ENCODE results near the gene PLPP6.

PLPP6 gene

DNA sequence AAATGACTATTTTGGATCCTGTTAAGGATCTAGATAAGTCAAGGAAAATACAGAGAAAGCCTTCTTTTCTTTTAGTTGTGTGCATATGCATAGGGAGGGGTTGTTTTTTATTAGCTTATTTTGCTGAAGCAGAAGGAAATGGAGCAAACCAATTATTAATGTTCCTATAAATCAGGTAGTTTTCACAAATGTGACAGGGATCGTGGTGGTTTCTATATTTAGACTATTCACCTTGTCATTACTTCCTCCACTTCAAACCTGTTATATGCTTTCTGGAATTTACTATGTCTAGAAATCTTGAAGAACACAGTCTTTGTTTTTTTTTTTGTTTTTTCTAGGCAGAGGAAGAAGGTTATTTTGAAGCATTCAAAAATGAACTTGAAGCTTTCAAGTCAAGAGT is 39.4 kb downstream of the PLPP6 start:
- Histone ChIP-seq H3K9ac (ENCODE audit: low read length) (no peak overlapping the region), H3K4me3 (ENCODE audit: low read length) (no peak overlapping the region), H3K27ac (ENCODE audit: low read length) (no peak overlapping the region), H3K4me1 (ENCODE audit: control insufficient read depth, low read depth, low read length) (no peaks in the 10 kb centered on the region), H3K36me3 (ENCODE audit: control insufficient read depth, low read depth, low read length) (peaks cover 34% of the 10 kb centered on the region), H3K27me3 (ENCODE audit: control insufficient read depth, insufficient read depth, low read length) (no peaks in the 10 kb centered on the region), H3K9me3 (ENCODE audit: control insufficient read depth, low read depth, low read length) (no peaks in the 10 kb centered on the region)

GRCh38 chr9:4704129-4704528 is 42.0 kb downstream of the PLPP6 start:
- Histone ChIP-seq H3K9me3 (ENCODE audit: control insufficient read depth, low read depth, low read length) (no peaks in the 10 kb centered on the region), H3K27me3 (ENCODE audit: control insufficient read depth, insufficient read depth, low read length) (no peaks in the 10 kb centered on the region), H3K27ac (ENCODE audit: low read length) (no peak overlapping the region), H3K4me1 (ENCODE audit: control insufficient read depth, low read depth, low read length) (no peaks in the 10 kb centered on the region), H3K36me3 (ENCODE audit: control insufficient read depth, low read depth, low read length) (peaks cover 20% of the 10 kb centered on the region), H3K4me3 (ENCODE audit: low read length) (no peak overlapping the region), H3K9ac (ENCODE audit: low read length) (no peak overlapping the region)

DNA sequence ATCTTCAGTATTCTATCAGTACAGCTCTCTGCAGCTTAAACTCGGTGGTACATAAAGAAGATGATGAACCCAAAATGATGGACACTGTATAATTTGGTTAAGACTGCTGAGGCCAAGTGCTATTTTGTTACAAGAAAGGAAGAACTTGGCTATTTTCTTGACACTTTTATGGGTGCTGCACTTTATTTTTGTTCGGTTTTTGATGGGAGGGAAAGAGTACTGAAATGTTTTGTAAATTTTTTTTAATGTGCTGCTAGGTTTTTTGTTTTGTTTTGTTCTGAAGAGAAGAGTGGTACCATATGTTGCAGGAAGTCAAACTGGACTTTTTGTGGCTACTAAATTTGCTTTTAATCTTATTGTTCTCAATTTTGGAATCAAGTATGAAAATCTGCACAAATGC is 43.9 kb downstream of the PLPP6 start:
- no peak overlapping the region for H3K9ac ChIP-seq (ENCODE audit: low read length)
- H3K27me3 ChIP-seq (ENCODE audit: control insufficient read depth, insufficient read depth, low read length): no peaks in the 10 kb centered on the region
- no peak overlapping the region for H3K27ac ChIP-seq (ENCODE audit: low read length)
- peaks cover 16% of the 10 kb centered on the region for H3K36me3 ChIP-seq (ENCODE audit: control insufficient read depth, low read depth, low read length)
- no peaks in the 10 kb centered on the region for H3K9me3 ChIP-seq (ENCODE audit: control insufficient read depth, low read depth, low read length)
- no peak overlapping the region for H3K4me3 ChIP-seq (ENCODE audit: low read length)
- H3K4me1 ChIP-seq (ENCODE audit: control insufficient read depth, low read depth, low read length): no peaks in the 10 kb centered on the region

GRCh38 chr9:4706971-4707622 is 45.0 kb downstream of the PLPP6 start:
- peaks cover 16% of the 10 kb centered on the region for H3K36me3 ChIP-seq (ENCODE audit: control insufficient read depth, low read depth, low read length)

DNA sequence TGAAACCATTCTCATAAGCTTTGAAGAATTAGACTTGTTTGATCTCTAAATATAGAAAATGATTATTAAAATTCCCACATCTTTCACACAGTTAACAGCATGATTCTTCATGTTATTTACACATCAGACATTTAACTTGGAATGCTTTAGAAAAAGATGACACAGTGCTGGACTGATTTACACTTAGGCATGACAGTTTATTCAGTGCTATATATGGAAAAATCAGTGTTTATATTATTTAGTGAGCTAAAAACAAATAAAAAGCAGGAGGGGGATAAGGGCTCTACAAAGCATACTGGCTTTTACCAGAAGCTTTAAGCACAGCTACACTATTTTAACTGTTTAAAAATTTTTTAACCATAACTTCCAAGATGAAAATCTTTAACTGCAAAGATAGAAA is 47.3 kb downstream of the PLPP6 start:
- Histone ChIP-seq H3K27ac (ENCODE audit: low read length) (no peak overlapping the region), H3K4me1 (ENCODE audit: control insufficient read depth, low read depth, low read length) (no peaks in the 10 kb centered on the region), H3K36me3 (ENCODE audit: control insufficient read depth, low read depth, low read length) (peaks cover 7% of the 10 kb centered on the region)

More at GRCh38 chr9:4706971-4707622, 45.0 kb downstream of the PLPP6 start:
- Histone ChIP-seq H3K4me3 (ENCODE audit: low read length) (no peak overlapping the region), H3K9me3 (ENCODE audit: control insufficient read depth, low read depth, low read length) (no peaks in the 10 kb centered on the region), H3K4me1 (ENCODE audit: control insufficient read depth, low read depth, low read length) (no peaks in the 10 kb centered on the region), H3K27ac (ENCODE audit: low read length) (no peak overlapping the region), H3K27me3 (ENCODE audit: control insufficient read depth, insufficient read depth, low read length) (no peaks in the 10 kb centered on the region), H3K9ac (ENCODE audit: low read length) (no peak overlapping the region)

DNA sequence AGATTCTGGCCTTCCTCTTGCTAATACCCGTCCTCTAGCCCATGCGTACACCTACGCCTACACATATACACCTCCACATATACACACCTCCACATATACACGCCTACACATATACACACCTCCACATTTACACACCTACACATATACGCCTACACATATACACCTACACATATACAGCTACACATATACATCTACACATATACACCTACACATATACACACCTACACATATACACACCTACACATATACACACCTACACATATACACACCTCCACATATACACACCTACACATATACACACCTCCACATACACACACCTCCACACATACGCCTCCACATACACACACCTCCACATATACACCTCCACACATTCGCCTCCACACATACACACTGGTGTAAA is 51.8 kb downstream of the PLPP6 start:
- H3K27ac ChIP-seq (ENCODE audit: low read length): no peak overlapping the region
- no peaks in the 10 kb centered on the region for H3K9me3 ChIP-seq (ENCODE audit: control insufficient read depth, low read depth, low read length)
- H3K4me3 ChIP-seq (ENCODE audit: low read length): no peak overlapping the region
- H3K27me3 ChIP-seq (ENCODE audit: control insufficient read depth, insufficient read depth, low read length): no peaks in the 10 kb centered on the region
- H3K9ac ChIP-seq (ENCODE audit: low read length): no peak overlapping the region
- peaks cover 22% of the 10 kb centered on the region for H3K36me3 ChIP-seq (ENCODE audit: control insufficient read depth, low read depth, low read length)
- no peaks in the 10 kb centered on the region for H3K4me1 ChIP-seq (ENCODE audit: control insufficient read depth, low read depth, low read length)

More for the DNA sequence above, 47.3 kb downstream of the PLPP6 start:
- Histone ChIP-seq H3K9ac (ENCODE audit: low read length) (no peak overlapping the region), H3K27me3 (ENCODE audit: control insufficient read depth, insufficient read depth, low read length) (no peaks in the 10 kb centered on the region), H3K9me3 (ENCODE audit: control insufficient read depth, low read depth, low read length) (no peaks in the 10 kb centered on the region), H3K4me3 (ENCODE audit: low read length) (no peak overlapping the region)

DNA sequence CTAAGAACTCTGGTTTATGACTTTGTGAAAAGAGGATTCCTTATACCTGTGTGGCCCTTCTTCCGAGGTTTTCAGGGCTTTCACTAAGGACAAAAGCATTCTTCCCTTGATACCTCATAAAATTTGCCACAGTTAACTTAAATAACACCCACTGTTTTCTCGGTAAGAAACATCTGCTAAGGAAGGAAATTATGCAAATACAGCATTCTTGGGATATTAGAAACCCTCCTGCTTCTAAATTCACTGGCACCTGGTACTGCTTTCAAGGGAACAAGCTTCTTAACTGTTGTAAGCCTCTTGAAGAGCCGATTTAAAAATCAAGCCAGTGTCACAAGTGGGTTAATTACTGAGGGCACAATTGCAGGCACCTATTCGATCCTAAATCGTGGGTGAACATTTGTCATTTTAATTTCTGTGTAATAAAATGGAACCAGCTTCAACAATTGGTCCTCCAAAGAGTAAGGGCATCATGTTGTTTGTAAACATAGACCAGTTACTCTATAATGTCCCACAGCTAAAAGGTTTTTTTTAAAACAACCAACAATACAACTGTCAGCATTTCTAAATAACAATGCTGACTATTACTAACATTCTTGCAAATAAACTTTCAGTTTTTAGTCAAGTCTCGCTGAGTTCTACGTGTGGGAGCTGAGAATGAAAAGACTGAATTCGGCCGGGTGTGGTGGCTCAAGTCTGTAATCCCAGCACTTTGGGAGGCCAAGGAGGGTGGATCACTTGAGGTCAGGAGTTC is 52.3 kb downstream of the PLPP6 start:
- Histone ChIP-seq H3K4me3 (ENCODE audit: low read length) (no peak overlapping the region), H3K27me3 (ENCODE audit: control insufficient read depth, insufficient read depth, low read length) (no peaks in the 10 kb centered on the region), H3K36me3 (ENCODE audit: control insufficient read depth, low read depth, low read length) (peaks cover 24% of the 10 kb centered on the region), H3K4me1 (ENCODE audit: control insufficient read depth, low read depth, low read length) (no peaks in the 10 kb centered on the region), H3K9ac (ENCODE audit: low read length) (no peak overlapping the region), H3K27ac (ENCODE audit: low read length) (no peak overlapping the region), H3K9me3 (ENCODE audit: control insufficient read depth, low read depth, low read length) (no peaks in the 10 kb centered on the region)

Data from iPS-18a (cell line).